Naive thymus-derived CD8-positive, alpha-beta T cell (primary cell): ENCODE measurements around the gene TRPM2. TPM values are rescaled to one million over a fixed set of nuclear protein-coding genes. Genes with fewer than 3 reads are reported as not detected.
A peak's percentile ranks its signal among the peaks of the same experiment; 100 is the strongest.

Experiments used
- ATAC-seq, 2 donors: fragments of 150-1000 bp; cut with Tn5 transposase in 1 of 2; sonication (Bioruptor Pico), chemical (Tn5 transposase) in 1 of 2; 1 replicate in 1 of 2; 2 replicates in 1 of 2; pipeline ENCODE4 v1.10.0; 2021; ENCODE audit warnings: mild to moderate bottlenecking in 2 of 2, moderate library complexity in 2 of 2
- POLR2A ChIA-PET: fragments of 350-600 bp; sonication (Branson Sonifier 250); formaldehyde crosslinking; loops from one replicate; lab custom pipeline; 2021; ENCODE audit warnings: antibody characterized with exemption; lab: Charles Lee
- DNase-seq, 10 donors: peaks; one replicate each; pipeline versions ENCODE4 v3.0.0 to v3.0.0-alpha.2; 2020 to 2022
- H3K27ac Mint-ChIP-seq, 10 donors: one replicate each; pipeline ENCODE4 v1.8.0; 2020 to 2022; ENCODE audit warnings: mild to moderate bottlenecking in 10 of 10, mixed read lengths in 10 of 10, moderate library complexity in 4 of 10, inconsistent platforms in 1 of 10
- H3K27me3 Mint-ChIP-seq, 5 donors: one replicate each; pipeline ENCODE4 v1.8.0; 2021 to 2022; ENCODE audit warnings: mixed read lengths in 5 of 5
- H3K36me3 Mint-ChIP-seq, 3 donors: one replicate each; pipeline ENCODE4 v1.8.0; 2020 to 2022; ENCODE audit warnings: mixed read lengths in 3 of 3, mild to moderate bottlenecking in 2 of 3, inconsistent platforms in 1 of 3
- H3K4me1 Mint-ChIP-seq, 4 donors: one replicate each; pipeline ENCODE4 v1.8.0; 2021 to 2022; ENCODE audit warnings: mixed read lengths in 4 of 4
- H3K4me3 Mint-ChIP-seq, 10 donors: one replicate each; pipeline ENCODE4 v1.8.0; 2020 to 2022; ENCODE audit warnings: mild to moderate bottlenecking in 10 of 10, mixed read lengths in 10 of 10, moderate library complexity in 6 of 10, inconsistent platforms in 1 of 10
- H3K9me3 Mint-ChIP-seq, 9 donors: one replicate each; pipeline ENCODE4 v1.8.0; 2020 to 2022; ENCODE audit warnings: mixed read lengths in 9 of 9, mild to moderate bottlenecking in 3 of 9, inconsistent platforms in 1 of 9, moderate library complexity in 1 of 9
- polyA plus RNA-seq, 3 donors: library from polyadenylated mRNA; unstranded; fragments of 300-500 nt; fragmentation: Illumina TruSeq; gene quantifications; one replicate each; pipeline ENCODE4 v1.2.3, GENCODE V29; 2021
- total RNA-seq, 8 experiments: library from RNA in 2 of 8; stranded (reverse) in 2 of 8; gene quantifications; one replicate each; pipeline ENCODE4 v1.2.3 and lab custom pipeline; 2021 to 2026

The TRPM2 gene
- total and polyA plus RNA-seq, 5 experiments from 2014 or later = 0.20 to 1.2 (median 0.37) TPM

GRCh38 chr21:44440241-44441040 lies 87.0 kb downstream of the TRPM2 start:
- DNase-seq (peak in 1 of 10 donors; percentile 53), ATAC-seq (no peak)
- H3K9me3 Mint-ChIP-seq = no peaks in the 10 kb centered on the region
- POLR2A ChIA-PET = no interaction called here
- H3K27ac Mint-ChIP-seq = no peak overlapping the region
- H3K4me1 Mint-ChIP-seq = no peaks in the 10 kb centered on the region
- no peak overlapping the region for H3K4me3 Mint-ChIP-seq
- H3K27me3 Mint-ChIP-seq = no peaks in the 10 kb centered on the region
- H3K36me3 Mint-ChIP-seq = peaks cover 0 to 3% (median 0%) of the 10 kb centered on the region in 3 donors

GRCh38 chr21:44441041-44441400 lies 87.6 kb downstream of the TRPM2 start:
- no peak for ATAC-seq

GRCh38 chr21:44441581-44442265 lies 88.3 kb downstream of the TRPM2 start:
- DNase-seq = peak in 1 of 10 donors; percentile 57
- peaks cover 0 to 3% (median 0%) of the 10 kb centered on the region in 3 donors for H3K36me3 Mint-ChIP-seq
- POLR2A ChIA-PET = no interaction called here
- no peaks in the 10 kb centered on the region for H3K27me3 Mint-ChIP-seq
- ATAC-seq = no peak
- H3K4me3 Mint-ChIP-seq = no peak overlapping the region
- H3K9me3 Mint-ChIP-seq = no peaks in the 10 kb centered on the region
- H3K4me1 Mint-ChIP-seq = no peaks in the 10 kb centered on the region
- peak overlapping the region in 1 of 10 donors; percentile 27 for H3K27ac Mint-ChIP-seq

More at GRCh38 chr21:44441041-44441400, 87.6 kb downstream of the TRPM2 start:
- no peaks in the 10 kb centered on the region for H3K9me3 Mint-ChIP-seq
- peaks cover 0 to 3% (median 0%) of the 10 kb centered on the region in 3 donors for H3K36me3 Mint-ChIP-seq
- H3K27me3 Mint-ChIP-seq = no peaks in the 10 kb centered on the region
- DNase-seq = no peak
- H3K4me1 Mint-ChIP-seq = no peaks in the 10 kb centered on the region
- H3K4me3 Mint-ChIP-seq = no peak overlapping the region
- POLR2A ChIA-PET = no interaction called here
- no peak overlapping the region for H3K27ac Mint-ChIP-seq

- POLR2A ChIA-PET = interaction anchor here (0.6 kb wide), 1 partner anchor 84 kb away, joined by 4 read pairs; no protein-coding TSS in a partner anchor
- peak in 1 of 10 donors; percentile 61 for DNase-seq
- ATAC-seq = no peak
- Mint-ChIP-seq H3K4me3 (no peak overlapping the region), H3K27me3 (peaks cover 3 to 5% (median 5%) of the 10 kb centered on the region in 5 donors), H3K36me3 (peaks cover 0 to 3% (median 0%) of the 10 kb centered on the region in 3 donors), H3K9me3 (no peaks in the 10 kb centered on the region), H3K27ac (peak overlapping the region in 1 of 10 donors; percentile 15), H3K4me1 (no peaks in the 10 kb centered on the region)
Observed at GRCh38 chr21:44442266-44443125, 89.1 kb downstream of the TRPM2 start.

- H3K4me1 Mint-ChIP-seq = no peaks in the 10 kb centered on the region
- DNase-seq (peak in 1 of 10 donors; percentile 28), ATAC-seq (no peak)
- H3K9me3 Mint-ChIP-seq = no peaks in the 10 kb centered on the region
- POLR2A ChIA-PET = no interaction called here
- H3K27ac Mint-ChIP-seq = no peak overlapping the region
- H3K36me3 Mint-ChIP-seq = peaks cover 0 to 3% (median 0%) of the 10 kb centered on the region in 3 donors
- H3K4me3 Mint-ChIP-seq = no peak overlapping the region
- H3K27me3 Mint-ChIP-seq = peaks cover 4 to 8% (median 5%) of the 10 kb centered on the region in 5 donors
Observed at GRCh38 chr21:44443291-44443890, 90.0 kb downstream of the TRPM2 start.

GRCh38 chr21:44443891-44444285 lies 90.5 kb downstream of the TRPM2 start:
- DNase-seq = peak in 1 of 10 donors; percentile 23
- Mint-ChIP-seq H3K4me1 (no peaks in the 10 kb centered on the region), H3K27ac (no peak overlapping the region), H3K27me3 (peaks cover 4 to 13% (median 7%) of the 10 kb centered on the region in 5 donors), H3K4me3 (no peak overlapping the region), H3K36me3 (peaks cover 0 to 3% (median 0%) of the 10 kb centered on the region in 3 donors), H3K9me3 (no peaks in the 10 kb centered on the region)
- POLR2A ChIA-PET = no interaction called here
- no peak for ATAC-seq

- Mint-ChIP-seq H3K27ac (no peak overlapping the region), H3K36me3 (peaks cover 0 to 3% (median 0%) of the 10 kb centered on the region in 3 donors), H3K27me3 (peaks cover 8 to 18% (median 11%) of the 10 kb centered on the region in 5 donors), H3K4me1 (no peaks in the 10 kb centered on the region), H3K4me3 (no peak overlapping the region), H3K9me3 (no peaks in the 10 kb centered on the region)
- DNase-seq = peak in 1 of 10 donors; percentile 34
- no peak for ATAC-seq
- POLR2A ChIA-PET = interaction anchor here (0.5 kb wide), 1 partner anchor 430 kb away, joined by 3 read pairs; no protein-coding TSS in a partner anchor
Observed at GRCh38 chr21:44444286-44444931, 91.0 kb downstream of the TRPM2 start.

GRCh38 chr21:44445145-44445812 lies 91.9 kb downstream of the TRPM2 start:
- H3K27me3 Mint-ChIP-seq = peaks cover 8 to 21% (median 11%) of the 10 kb centered on the region in 5 donors
- H3K36me3 Mint-ChIP-seq = peaks cover 0 to 2% (median 0%) of the 10 kb centered on the region in 3 donors
- no peaks in the 10 kb centered on the region for H3K9me3 Mint-ChIP-seq
- DNase-seq (peak in 1 of 10 donors; percentile 19), ATAC-seq (no peak)
- H3K27ac Mint-ChIP-seq = no peak overlapping the region
- POLR2A ChIA-PET = no interaction called here
- H3K4me3 Mint-ChIP-seq = no peak overlapping the region
- no peaks in the 10 kb centered on the region for H3K4me1 Mint-ChIP-seq

GRCh38 chr21:44448651-44449131 lies 95.3 kb downstream of the TRPM2 start:
- POLR2A ChIA-PET = no interaction called here
- Mint-ChIP-seq H3K4me3 (no peak overlapping the region), H3K36me3 (no peaks in the 10 kb centered on the region), H3K27ac (no peak overlapping the region), H3K4me1 (no peaks in the 10 kb centered on the region), H3K27me3 (peaks cover 14 to 37% (median 22%) of the 10 kb centered on the region in 5 donors), H3K9me3 (peaks cover 0 to 9% (median 0%) of the 10 kb centered on the region in 9 donors)
- peak in 1 of 10 donors; percentile 42 for DNase-seq
- no peak for ATAC-seq

- ATAC-seq = no peak
- Mint-ChIP-seq H3K4me1 (peaks cover 0 to 7% (median 2%) of the 10 kb centered on the region in 4 donors), H3K4me3 (no peak overlapping the region), H3K27ac (no peak overlapping the region), H3K27me3 (peaks cover 14 to 37% (median 22%) of the 10 kb centered on the region in 5 donors), H3K9me3 (peaks cover 0 to 14% (median 2%) of the 10 kb centered on the region in 9 donors), H3K36me3 (no peaks in the 10 kb centered on the region)
- POLR2A ChIA-PET = interaction anchor here (1.5 kb wide), 1 partner anchor 110 kb away, joined by 3 read pairs; the partner anchor contains the start of gene CFAP410
- peak in 1 of 10 donors; percentile 48 for DNase-seq
Observed at GRCh38 chr21:44449473-44450363, 96.3 kb downstream of the TRPM2 start.
